ENCODE data around the gene ZNF561.
A peak's percentile ranks its signal among the peaks of the same experiment; 100 is the strongest.

Gene ZNF561

GRCh38 chr19:9620842-9621155 is 233 bp downstream of the ZNF561 start:
- peak overlapping the region; percentile 92 to 97 for H3K4me3 ChIP-seq (replicated peaks in 1 of 2; ENCODE audit: low read depth in 2 of 2, low read length in 2 of 2)
- no peak for DNase-seq (ENCODE audit: low read depth in 2 of 2)
- TF ChIP-seq, protein P1, sequence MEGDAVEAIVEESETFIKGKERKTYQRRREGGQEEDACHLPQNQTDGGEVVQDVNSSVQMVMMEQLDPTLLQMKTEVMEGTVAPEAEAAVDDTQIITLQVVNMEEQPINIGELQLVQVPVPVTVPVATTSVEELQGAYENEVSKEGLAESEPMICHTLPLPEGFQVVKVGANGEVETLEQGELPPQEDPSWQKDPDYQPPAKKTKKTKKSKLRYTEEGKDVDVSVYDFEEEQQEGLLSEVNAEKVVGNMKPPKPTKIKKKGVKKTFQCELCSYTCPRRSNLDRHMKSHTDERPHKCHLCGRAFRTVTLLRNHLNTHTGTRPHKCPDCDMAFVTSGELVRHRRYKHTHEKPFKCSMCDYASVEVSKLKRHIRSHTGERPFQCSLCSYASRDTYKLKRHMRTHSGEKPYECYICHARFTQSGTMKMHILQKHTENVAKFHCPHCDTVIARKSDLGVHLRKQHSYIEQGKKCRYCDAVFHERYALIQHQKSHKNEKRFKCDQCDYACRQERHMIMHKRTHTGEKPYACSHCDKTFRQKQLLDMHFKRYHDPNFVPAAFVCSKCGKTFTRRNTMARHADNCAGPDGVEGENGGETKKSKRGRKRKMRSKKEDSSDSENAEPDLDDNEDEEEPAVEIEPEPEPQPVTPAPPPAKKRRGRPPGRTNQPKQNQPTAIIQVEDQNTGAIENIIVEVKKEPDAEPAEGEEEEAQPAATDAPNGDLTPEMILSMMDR (IDR thresholded peaks at IDR 0.05; ENCODE audit: low read depth, low read length) = no peak

DNA sequence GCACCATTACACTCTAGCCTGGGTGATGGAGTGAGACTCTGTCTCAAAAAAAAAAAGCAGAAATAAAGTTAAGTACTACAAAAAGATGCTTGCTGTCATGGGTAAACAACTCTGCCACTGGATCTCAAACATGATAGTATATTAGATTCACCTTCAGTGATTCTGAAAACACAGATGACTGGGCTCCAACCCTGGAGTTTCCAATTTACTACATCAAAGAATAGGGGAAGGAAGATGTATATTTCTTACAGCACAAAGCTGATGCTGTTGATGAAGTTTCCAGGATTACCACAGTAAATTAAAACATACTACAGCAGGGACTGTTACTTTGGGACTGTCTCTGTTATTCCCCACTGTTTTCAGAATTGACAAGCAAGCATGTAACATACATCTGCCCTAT is 5.2 kb downstream of the ZNF561 start:
- H3K4me3 ChIP-seq (replicated peaks in 1 of 2; ENCODE audit: low read depth in 2 of 2, low read length in 2 of 2) = no peak overlapping the region
- TF ChIP-seq, protein P1 (IDR thresholded peaks at IDR 0.05; ENCODE audit: low read depth, low read length) = no peak
- DNase-seq (ENCODE audit: low read depth in 2 of 2) = no peak

DNA sequence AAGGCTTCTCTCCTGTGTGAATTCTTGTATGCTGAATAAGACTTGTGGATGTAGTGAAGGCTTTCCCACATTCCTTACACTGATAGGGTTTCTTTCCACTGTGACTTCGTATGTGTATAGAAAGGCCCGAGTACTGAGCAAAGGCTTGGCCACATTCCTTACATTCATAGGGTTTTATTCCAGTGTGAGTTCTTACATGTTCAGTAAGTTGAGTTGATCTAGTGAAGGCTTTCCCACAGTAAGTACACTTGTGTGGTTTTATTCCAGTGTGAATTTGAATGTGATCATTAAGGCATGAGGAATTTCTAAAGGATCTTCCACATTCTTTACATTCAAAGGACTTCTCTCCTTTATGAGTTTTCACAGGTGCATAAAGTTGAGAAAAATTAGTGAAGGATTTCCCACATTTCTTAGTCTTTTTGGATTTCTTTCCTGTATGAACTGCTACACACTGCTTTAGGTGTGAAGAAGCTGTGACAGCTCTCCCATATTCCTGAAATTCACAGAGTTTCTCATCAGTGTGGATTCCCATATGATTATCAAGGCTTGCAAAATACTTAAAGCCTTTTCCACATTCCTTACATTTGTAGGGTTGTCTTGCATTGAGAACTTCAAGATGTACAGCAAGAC is 10.4 kb downstream of the ZNF561 start:
- TF ChIP-seq, protein P1 (IDR thresholded peaks at IDR 0.05; ENCODE audit: low read depth, low read length) = no peak
- DNase-seq (ENCODE audit: low read depth in 2 of 2) = peak in 1 of 2 donors; percentile 14
- H3K4me3 ChIP-seq (replicated peaks in 1 of 2; ENCODE audit: low read depth in 2 of 2, low read length in 2 of 2) = no peak overlapping the region

DNA sequence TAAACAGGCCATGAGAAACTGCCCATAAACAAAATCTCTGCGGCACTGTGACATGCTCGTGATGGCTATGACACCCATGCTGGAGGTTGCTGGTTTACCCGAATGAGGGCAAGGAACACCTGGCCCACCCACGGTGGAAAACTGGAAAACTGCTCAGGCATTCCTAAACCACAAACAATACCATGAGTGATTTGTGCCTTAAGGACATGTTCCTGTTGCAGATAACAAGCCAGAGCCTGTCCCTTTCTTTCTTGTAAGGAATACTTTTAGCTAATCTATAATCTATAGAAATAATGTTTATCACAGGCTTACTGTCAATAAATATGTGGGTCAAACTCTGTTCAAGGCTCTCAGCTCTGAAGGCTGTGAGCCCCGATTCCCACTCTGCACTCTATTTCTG is 12.1 kb downstream of the ZNF561 start:
- no peak overlapping the region for H3K4me3 ChIP-seq (replicated peaks in 1 of 2; ENCODE audit: low read depth in 2 of 2, low read length in 2 of 2)
- TF ChIP-seq, protein P1 (IDR thresholded peaks at IDR 0.05; ENCODE audit: low read depth, low read length) = no peak
- no peak for DNase-seq (ENCODE audit: low read depth in 2 of 2)

GRCh38 chr19:9597027-9597426 is 24.0 kb downstream of the ZNF561 start:
- DNase-seq (ENCODE audit: low read depth in 2 of 2) = peak; percentile 62 to 94
- TF ChIP-seq, protein P1 (IDR thresholded peaks at IDR 0.05; ENCODE audit: low read depth, low read length) = no peak
- no peak overlapping the region for H3K4me3 ChIP-seq (replicated peaks in 1 of 2; ENCODE audit: low read depth in 2 of 2, low read length in 2 of 2)

GRCh38 chr19:9586764-9587163 is 34.3 kb downstream of the ZNF561 start:
- peak; percentile 75 to 84 for DNase-seq (ENCODE audit: low read depth in 2 of 2)
- H3K4me3 ChIP-seq (replicated peaks in 1 of 2; ENCODE audit: low read depth in 2 of 2, low read length in 2 of 2) = no peak overlapping the region
- TF ChIP-seq, protein P1 (IDR thresholded peaks at IDR 0.05; ENCODE audit: low read depth, low read length) = peak; percentile 78

Data from cardiac fibroblast (primary cell).